Activated naive CD8-positive, alpha-beta T cell treated with anti-CD3 and anti-CD28 coated beads, Interleukin-2, amount 50 U/mL, for 24 hours (primary cell): ENCODE results near the gene RNU1-3.
"Not testable (repeated sequence)": the region's sequence is repeated elsewhere in the genome, so short reads cannot be mapped to it uniquely, and the experiment has no call there.

Experiments
- ATAC-seq: fragments of 150-1000 bp; cut with Tn5 transposase; one replicate; pipeline ENCODE4 v1.10.0; 2021
- DNase-seq: peaks from one replicate; pipeline ENCODE4 v3.0.0; 2021
- H3K27ac Mint-ChIP-seq: one replicate; pipeline ENCODE4 v1.8.0; 2021; ENCODE audit warnings: mild to moderate bottlenecking, mixed read lengths
- H3K27me3 Mint-ChIP-seq: one replicate; pipeline ENCODE4 v1.8.0; 2021; ENCODE audit warnings: mixed read lengths
- H3K36me3 Mint-ChIP-seq: one replicate; pipeline ENCODE4 v1.8.0; 2021; ENCODE audit warnings: low read depth, mixed read lengths
- H3K4me1 Mint-ChIP-seq: one replicate; pipeline ENCODE4 v1.8.0; 2021; ENCODE audit warnings: mixed read lengths
- H3K4me3 Mint-ChIP-seq: one replicate; pipeline ENCODE4 v1.8.0; 2021; ENCODE audit warnings: mild to moderate bottlenecking, moderate library complexity, mixed read lengths
- H3K9me3 Mint-ChIP-seq: one replicate; pipeline ENCODE4 v1.8.0; 2021; ENCODE audit warnings: mixed read lengths

The RNU1-3 gene

GRCh38 chr1:16649390-16649789 lies 17.4 kb downstream of the RNU1-3 start:
- not testable (repeated sequence) for H3K4me1 Mint-ChIP-seq, H3K27me3 Mint-ChIP-seq, ATAC-seq, H3K9me3 Mint-ChIP-seq, DNase-seq, H3K27ac Mint-ChIP-seq, H3K4me3 Mint-ChIP-seq, H3K36me3 Mint-ChIP-seq

GRCh38 chr1:16648756-16649155 lies 18.0 kb downstream of the RNU1-3 start:
- not testable (repeated sequence) for H3K4me3 Mint-ChIP-seq, H3K36me3 Mint-ChIP-seq, H3K27ac Mint-ChIP-seq

GRCh38 chr1:16648250-16648649 lies 18.5 kb downstream of the RNU1-3 start:
- ATAC-seq, H3K9me3 Mint-ChIP-seq, H3K36me3 Mint-ChIP-seq, H3K4me1 Mint-ChIP-seq, H3K27me3 Mint-ChIP-seq, H3K4me3 Mint-ChIP-seq, H3K27ac Mint-ChIP-seq: not testable (repeated sequence)
- DNase-seq, result peak; percentile 0

More at GRCh38 chr1:16648756-16649155, 18.0 kb downstream of the RNU1-3 start:
- ATAC-seq, H3K4me1 Mint-ChIP-seq, H3K9me3 Mint-ChIP-seq, DNase-seq, H3K27me3 Mint-ChIP-seq: not testable (repeated sequence)

- H3K27me3 Mint-ChIP-seq, H3K4me3 Mint-ChIP-seq, H3K27ac Mint-ChIP-seq, H3K9me3 Mint-ChIP-seq, ATAC-seq, H3K4me1 Mint-ChIP-seq, H3K36me3 Mint-ChIP-seq: not testable (repeated sequence)
- peak; percentile 20 for DNase-seq
Measured at GRCh38 chr1:16647179-16648176, 19.3 kb downstream of the RNU1-3 start.

- not testable (repeated sequence) for H3K36me3 Mint-ChIP-seq, H3K4me3 Mint-ChIP-seq, H3K27ac Mint-ChIP-seq, DNase-seq, H3K9me3 Mint-ChIP-seq, H3K4me1 Mint-ChIP-seq, H3K27me3 Mint-ChIP-seq, ATAC-seq
Measured at GRCh38 chr1:16646716-16647115, 20.0 kb downstream of the RNU1-3 start.

GRCh38 chr1:16646061-16646664 lies 20.6 kb downstream of the RNU1-3 start:
- H3K4me3 Mint-ChIP-seq, H3K36me3 Mint-ChIP-seq, H3K4me1 Mint-ChIP-seq, H3K27me3 Mint-ChIP-seq, ATAC-seq, H3K9me3 Mint-ChIP-seq, H3K27ac Mint-ChIP-seq: not testable (repeated sequence)
- peak; percentile 1 for DNase-seq

- H3K27me3 Mint-ChIP-seq, H3K4me3 Mint-ChIP-seq, H3K36me3 Mint-ChIP-seq, H3K27ac Mint-ChIP-seq, ATAC-seq, H3K4me1 Mint-ChIP-seq, H3K9me3 Mint-ChIP-seq: not testable (repeated sequence)
- DNase-seq, result peak; percentile 18
Measured at GRCh38 chr1:16645271-16646060, 21.3 kb downstream of the RNU1-3 start.

GRCh38 chr1:16644482-16645270 lies 22.1 kb downstream of the RNU1-3 start:
- ATAC-seq, result peak; percentile 77
- H3K4me3 Mint-ChIP-seq, H3K27me3 Mint-ChIP-seq, H3K36me3 Mint-ChIP-seq, H3K27ac Mint-ChIP-seq, H3K9me3 Mint-ChIP-seq, H3K4me1 Mint-ChIP-seq: not testable (repeated sequence)
- DNase-seq, result peak; percentile 100

GRCh38 chr1:16644193-16644481 lies 22.6 kb downstream of the RNU1-3 start:
- no peaks in the 10 kb centered on the region for H3K9me3 Mint-ChIP-seq
- H3K4me3 Mint-ChIP-seq, result no peak overlapping the region
- H3K4me1 Mint-ChIP-seq, result peaks cover 5% of the 10 kb centered on the region
- H3K27ac Mint-ChIP-seq, result no peak overlapping the region
- ATAC-seq, result peak; percentile 22
- no peak for DNase-seq
- no peaks in the 10 kb centered on the region for H3K36me3 Mint-ChIP-seq
- no peaks in the 10 kb centered on the region for H3K27me3 Mint-ChIP-seq

- H3K27ac Mint-ChIP-seq, result not testable (repeated sequence)
Measured at GRCh38 chr1:16643476-16644192, 23.1 kb downstream of the RNU1-3 start.

GRCh38 chr1:16643001-16643411 lies 23.7 kb downstream of the RNU1-3 start:
- H3K4me1 Mint-ChIP-seq, H3K27ac Mint-ChIP-seq, H3K36me3 Mint-ChIP-seq, ATAC-seq, H3K27me3 Mint-ChIP-seq, H3K9me3 Mint-ChIP-seq, H3K4me3 Mint-ChIP-seq: not testable (repeated sequence)
- peak; percentile 1 for DNase-seq

More at GRCh38 chr1:16643476-16644192, 23.1 kb downstream of the RNU1-3 start:
- peak; percentile 7 for DNase-seq
- H3K36me3 Mint-ChIP-seq, ATAC-seq, H3K4me1 Mint-ChIP-seq, H3K9me3 Mint-ChIP-seq, H3K27me3 Mint-ChIP-seq, H3K4me3 Mint-ChIP-seq: not testable (repeated sequence)

GRCh38 chr1:16642025-16642966 lies 24.5 kb downstream of the RNU1-3 start:
- H3K27ac Mint-ChIP-seq, H3K27me3 Mint-ChIP-seq, H3K9me3 Mint-ChIP-seq, H3K4me1 Mint-ChIP-seq, H3K4me3 Mint-ChIP-seq, H3K36me3 Mint-ChIP-seq, ATAC-seq: not testable (repeated sequence)
- peak; percentile 6 for DNase-seq
